Keratinocyte (primary cell): Measurements from ENCODE around the gene SKI. TPM values are rescaled to one million over a fixed set of nuclear protein-coding genes. Genes with fewer than 3 reads are reported as not detected.

Experiments
- DNase-seq: peaks from one replicate; pipeline ENCODE4 v3.0.0-alpha.2; 2011; ENCODE audit warnings: low read depth, missing footprints, low spot score
- FAIRE-seq: peaks from 2 replicates; lab custom pipeline; 2011; peaks lifted over from hg19 to GRCh38; lab: Jason Lieb, UNC
- H2AFZ ChIP-seq: 2 replicates; pipeline ENCODE4 v1.6.0; 2012; ENCODE audit warnings: low read length, control low read depth, inconsistent platforms; ENCODE audit not compliant: control insufficient read depth
- H3K27ac ChIP-seq: 2 replicates; pipeline ENCODE4 v1.5.1; 2011; ENCODE audit warnings: low read length; ENCODE audit not compliant: control insufficient read depth, insufficient read depth
- H3K27me3 ChIP-seq: 3 replicates; pipeline ENCODE4 v1.6.0; 2011; ENCODE audit warnings: low read length; ENCODE audit not compliant: control insufficient read depth, insufficient read depth; ENCODE audit errors: extremely low read depth
- H3K36me3 ChIP-seq, 2 experiments: 2 replicates in 1 of 2; 3 replicates in 1 of 2; pipeline ENCODE4 v1.5.1; 2011; ENCODE audit warnings: low read length in 2 of 2, mild to moderate bottlenecking in 1 of 2; ENCODE audit not compliant: control insufficient read depth in 2 of 2, insufficient read depth in 2 of 2; ENCODE audit errors: extremely low read depth in 1 of 2
- H3K4me1 ChIP-seq: 3 replicates; pipeline ENCODE4 v1.5.1; 2011; ENCODE audit warnings: low read length; ENCODE audit not compliant: control insufficient read depth, insufficient read depth; ENCODE audit errors: extremely low read depth
- H3K4me2 ChIP-seq: 3 replicates; pipeline ENCODE4 v1.6.0; 2011; ENCODE audit warnings: low read depth, low read length; ENCODE audit not compliant: control insufficient read depth, insufficient read depth; ENCODE audit errors: extremely low read depth
- H3K4me3 ChIP-seq, 3 experiments: fragments of 200-600 bp in 1 of 3; sonication (generic) in 1 of 3; 2 replicates in 2 of 3; 3 replicates in 1 of 3; pipeline ENCODE4 v1.5.1; 2011 to 2016; ENCODE audit warnings: low read length in 3 of 3, mild to moderate bottlenecking in 3 of 3, control low read depth in 2 of 3, inconsistent platforms in 1 of 3, low read depth in 1 of 3, mixed read lengths in 1 of 3, mixed run types in 1 of 3, moderate library complexity in 1 of 3; ENCODE audit not compliant: control insufficient read depth in 2 of 3, insufficient read depth in 2 of 3; ENCODE audit errors: extremely low read depth in 1 of 3
- H3K79me2 ChIP-seq: 2 replicates; pipeline ENCODE4 v1.6.0; 2012; ENCODE audit warnings: low read length; ENCODE audit not compliant: control insufficient read depth, insufficient read depth
- H3K9ac ChIP-seq: 3 replicates; pipeline ENCODE4 v1.6.0; 2011; ENCODE audit warnings: low read length; ENCODE audit not compliant: control insufficient read depth, insufficient read depth; ENCODE audit errors: extremely low read depth
- H3K9me1 ChIP-seq: 3 replicates; pipeline ENCODE4 v1.6.0; 2011; ENCODE audit warnings: low read length; ENCODE audit not compliant: control insufficient read depth, insufficient read depth; ENCODE audit errors: extremely low read depth
- H3K9me3 ChIP-seq: 2 replicates; pipeline ENCODE4 v1.5.1; 2012; ENCODE audit warnings: low read depth, low read length; ENCODE audit not compliant: control insufficient read depth
- H4K20me1 ChIP-seq: 3 replicates; pipeline ENCODE4 v1.6.0; 2011; ENCODE audit warnings: low read length; ENCODE audit not compliant: control insufficient read depth, insufficient read depth; ENCODE audit errors: extremely low read depth
- CTCF ChIP-seq, 3 experiments: IDR thresholded peaks in 1 of 3; conservative IDR thresholded peaks in 1 of 3; optimal IDR thresholded peaks in 1 of 3; 2 replicates in 2 of 3; 3 replicates in 1 of 3; pipeline versions ENCODE3 to v1.5.1; 2011; ENCODE audit warnings: low read length in 3 of 3, mild to moderate bottlenecking in 3 of 3, moderate library complexity in 2 of 3, control low read depth in 1 of 3, inconsistent platforms in 1 of 3; ENCODE audit not compliant: insufficient read depth in 2 of 3; ENCODE audit errors: extremely low read depth in 1 of 3
- EZH2 ChIP-seq: IDR thresholded peaks from one replicate; pipeline ENCODE4 v1.6.1; 2012; ENCODE audit warnings: inconsistent platforms, mild to moderate bottlenecking, low read length, moderate library complexity
- dilution Hi-C: fragments of 300-500 bp; cut with MboI; formaldehyde crosslinking; loops from one replicate; pipeline ENCODE4 v1.7.0; 2020; ENCODE audit warnings: low sequenced_read_pairs; ENCODE audit not compliant: extremely low pct_ligation_motif_present
- polyA plus RNA-seq, 5 experiments: library from polyadenylated mRNA; depleted of rRNA in 3 of 5; stranded (reverse) in 3 of 5; stranded (forward) in 1 of 5; unstranded in 1 of 5; fragments of >200 nt; gene quantifications; 1 replicate in 1 of 5; 2 replicates in 3 of 5; 3 replicates in 1 of 5; pipeline versions ENCODE4 v1.2.1 to v1.2.3, GENCODE V29; 2011 to 2012; ENCODE audit warnings: missing spikeins in 2 of 5, low read depth in 1 of 5, low replicate concordance in 1 of 5

The SKI gene
- polyA plus RNA-seq, 1 donor (not counting 4 experiments of a cell fraction or from before 2014, with no cell fraction given) = 4.8 TPM

- H3K9me1 ChIP-seq = no peaks in the 10 kb centered on the region
- H4K20me1 ChIP-seq = no peaks in the 10 kb centered on the region
- TF ChIP-seq EZH2 = no peak
- no peak for TF ChIP-seq CTCF (optimal IDR thresholded peaks at IDR 0.05 in 1 of 3, IDR thresholded peaks at IDR 0.05 in 1 of 3, conservative IDR thresholded peaks at IDR 0.05 in 1 of 3; ENCODE audit: extremely low read depth in 1 of 3, insufficient read depth in 2 of 3, low read length in 3 of 3)
- H3K9me3 ChIP-seq = no peaks in the 10 kb centered on the region
- no peak overlapping the region for H3K4me2 ChIP-seq
- H3K9ac ChIP-seq = no peak overlapping the region
- no peaks in the 10 kb centered on the region for H3K36me3 ChIP-seq
- H3K27ac ChIP-seq = no peak overlapping the region
- no peak for DNase-seq
- no peak for FAIRE-seq
- peaks cover 7% of the 10 kb centered on the region for H3K4me1 ChIP-seq
- H3K27me3 ChIP-seq = peaks cover 29% of the 10 kb centered on the region
- H3K4me3 ChIP-seq = no peak overlapping the region
- dilution Hi-C loops = no loop called here
- H2AFZ ChIP-seq = no peak overlapping the region
- no peaks in the 10 kb centered on the region for H3K79me2 ChIP-seq
These were observed 91.2 kb downstream of the SKI start for GRCh38 chr1:2319291-2319690.

- no peak for TF ChIP-seq EZH2
- no peak for TF ChIP-seq CTCF (optimal IDR thresholded peaks at IDR 0.05 in 1 of 3, IDR thresholded peaks at IDR 0.05 in 1 of 3, conservative IDR thresholded peaks at IDR 0.05 in 1 of 3; ENCODE audit: extremely low read depth in 1 of 3, insufficient read depth in 2 of 3, low read length in 3 of 3)
- H3K9me1 ChIP-seq = no peaks in the 10 kb centered on the region
- H3K9me3 ChIP-seq = no peaks in the 10 kb centered on the region
- no peaks in the 10 kb centered on the region for H3K36me3 ChIP-seq
- peaks cover 29% of the 10 kb centered on the region for H3K27me3 ChIP-seq
- H2AFZ ChIP-seq = no peak overlapping the region
- FAIRE-seq (no peak), DNase-seq (no peak)
- H3K4me2 ChIP-seq = no peak overlapping the region
- dilution Hi-C loops = no loop called here
- H3K27ac ChIP-seq = no peak overlapping the region
- H3K4me3 ChIP-seq = no peak overlapping the region
- no peaks in the 10 kb centered on the region for H4K20me1 ChIP-seq
- H3K9ac ChIP-seq = no peak overlapping the region
- peaks cover 7% of the 10 kb centered on the region for H3K4me1 ChIP-seq
- H3K79me2 ChIP-seq = no peaks in the 10 kb centered on the region
These were observed 91.9 kb downstream of the SKI start for GRCh38 chr1:2320006-2320405.
